Activated B cell treated with CpG ODN at 0.5 μM for 24 hours (primary cell): Measurements from ENCODE around the gene CAMKK1. TPM values are rescaled to one million over a fixed set of nuclear protein-coding genes. Genes with fewer than 3 reads are reported as not detected.

Experiments
- ATAC-seq: fragments of 200-7000 bp; cut with Tn5 transposase; one replicate; pipeline ENCODE4 v1.10.0; 2021; ENCODE audit warnings: low read depth, mild to moderate bottlenecking, moderate library complexity
- CTCF ChIA-PET: fragments of 350-600 bp; sonication (Branson Sonifier 250); formaldehyde crosslinking; loops from one replicate; lab custom pipeline; 2021; ENCODE audit warnings: antibody characterized with exemption; lab: Charles Lee
- POLR2A ChIA-PET: fragments of 350-600 bp; sonication (Branson Sonifier 250); formaldehyde crosslinking; loops from one replicate; lab custom pipeline; 2021; ENCODE audit warnings: antibody characterized with exemption; lab: Charles Lee
- DNase-seq: peaks from one replicate; pipeline ENCODE4 v3.0.0; 2022
- H3K27ac Mint-ChIP-seq: one replicate; pipeline ENCODE4 v1.8.0; 2020; ENCODE audit warnings: mixed read lengths
- H3K27me3 Mint-ChIP-seq: one replicate; pipeline ENCODE4 v1.8.0; 2021; ENCODE audit warnings: mixed read lengths
- H3K36me3 Mint-ChIP-seq: one replicate; pipeline ENCODE4 v1.8.0; 2021; ENCODE audit warnings: low read depth, mixed read lengths
- H3K4me1 Mint-ChIP-seq: one replicate; pipeline ENCODE4 v1.8.0; 2021; ENCODE audit warnings: mixed read lengths
- H3K4me3 Mint-ChIP-seq: one replicate; pipeline ENCODE4 v1.8.0; 2020; ENCODE audit warnings: mild to moderate bottlenecking, mixed read lengths
- H3K9me3 Mint-ChIP-seq: one replicate; pipeline ENCODE4 v1.8.0; 2020; ENCODE audit warnings: mixed read lengths
- CTCF ChIP-seq: fragments of 200-600 bp; IDR thresholded peaks from one replicate; pipeline ENCODE4 v1.8.0; 2022; ENCODE audit warnings: antibody characterized with exemption, mild to moderate bottlenecking
- intact Hi-C: fragments of 100-400 bp; cut with micrococcal nuclease; formaldehyde crosslinking; loops from one replicate; pipeline ENCODE4 v1.15.1; 2024
- total RNA-seq: library from RNA; stranded (reverse); gene quantifications from 2 replicates; pipeline ENCODE4 v1.2.3, GENCODE V29; 2022

The CAMKK1 gene
- total RNA-seq, 1 donor from 2014 or later = 6.1 TPM

- ChIA-PET CTCF (interaction anchor here (1.9 kb wide), 1 partner anchor 148 kb away, joined by 5 read pairs; no protein-coding TSS in a partner anchor), POLR2A (interaction anchor here (1.0 to 1.9 kb wide), 3 partner anchors 17 to 29 kb away, joined by 4 to 7 read pairs (median 5); no protein-coding TSS in a partner anchor)
- Mint-ChIP-seq H3K36me3 (peaks cover 2% of the 10 kb centered on the region), H3K27me3 (no peaks in the 10 kb centered on the region), H3K27ac (no peak overlapping the region), H3K9me3 (no peaks in the 10 kb centered on the region), H3K4me3 (no peak overlapping the region), H3K4me1 (peaks cover 32% of the 10 kb centered on the region)
- DNase-seq (no peak), ATAC-seq (no peak)
- TF ChIP-seq CTCF = no peak
- intact Hi-C loops = no loop called here
These were observed 6.9 kb downstream of the CAMKK1 start for GRCh38 chr17:3885970-3886369.

GRCh38 chr17:3885271-3885670 is 7.6 kb downstream of the CAMKK1 start:
- no peak overlapping the region for H3K4me3 Mint-ChIP-seq
- peaks cover 2% of the 10 kb centered on the region for H3K36me3 Mint-ChIP-seq
- ATAC-seq = no peak
- H3K9me3 Mint-ChIP-seq = no peaks in the 10 kb centered on the region
- no peak for DNase-seq
- ChIA-PET POLR2A (interaction anchor here (1.0 to 1.9 kb wide), 3 partner anchors 18 to 30 kb away, joined by 4 to 7 read pairs (median 5); no protein-coding TSS in a partner anchor), CTCF (interaction anchor here (1.9 kb wide), 1 partner anchor 148 kb away, joined by 5 read pairs; no protein-coding TSS in a partner anchor)
- no peak overlapping the region for H3K27ac Mint-ChIP-seq
- TF ChIP-seq CTCF = no peak
- H3K27me3 Mint-ChIP-seq = no peaks in the 10 kb centered on the region
- intact Hi-C loops = no loop called here
- H3K4me1 Mint-ChIP-seq = peaks cover 27% of the 10 kb centered on the region

GRCh38 chr17:3884188-3884587 is 8.7 kb downstream of the CAMKK1 start:
- TF ChIP-seq CTCF = no peak
- POLR2A ChIA-PET = interaction anchor here (1.8 to 1.9 kb wide), 2 partner anchors 30 to 31 kb away, joined by 4 to 5 read pairs; no protein-coding TSS in a partner anchor
- no peak overlapping the region for H3K27ac Mint-ChIP-seq
- ATAC-seq (no peak), DNase-seq (no peak)
- peaks cover 20% of the 10 kb centered on the region for H3K4me1 Mint-ChIP-seq
- intact Hi-C loops = no loop called here
- CTCF ChIA-PET = interaction anchor here (1.9 kb wide), 1 partner anchor 146 kb away, joined by 5 read pairs; no protein-coding TSS in a partner anchor
- H3K27me3 Mint-ChIP-seq = no peaks in the 10 kb centered on the region
- H3K36me3 Mint-ChIP-seq = peaks cover 2% of the 10 kb centered on the region
- H3K9me3 Mint-ChIP-seq = no peaks in the 10 kb centered on the region
- no peak overlapping the region for H3K4me3 Mint-ChIP-seq

- no peak for TF ChIP-seq CTCF
- Mint-ChIP-seq H3K27me3 (no peaks in the 10 kb centered on the region), H3K4me1 (peaks cover 13% of the 10 kb centered on the region), H3K36me3 (peaks cover 2% of the 10 kb centered on the region), H3K4me3 (no peak overlapping the region), H3K27ac (no peak overlapping the region), H3K9me3 (no peaks in the 10 kb centered on the region)
- ChIA-PET POLR2A (no interaction called here), CTCF (no interaction called here)
- ATAC-seq = no peak
- intact Hi-C loops = no loop called here
- no peak for DNase-seq
These were observed 10.6 kb downstream of the CAMKK1 start for GRCh38 chr17:3882276-3882675.

- intact Hi-C loops = no loop called here
- H3K9me3 Mint-ChIP-seq = no peaks in the 10 kb centered on the region
- ChIA-PET CTCF (no interaction called here), POLR2A (no interaction called here)
- ATAC-seq (no peak), DNase-seq (no peak)
- TF ChIP-seq CTCF = no peak
- H3K4me1 Mint-ChIP-seq = peaks cover under 1% of the 10 kb centered on the region
- no peak overlapping the region for H3K27ac Mint-ChIP-seq
- no peak overlapping the region for H3K4me3 Mint-ChIP-seq
- H3K36me3 Mint-ChIP-seq = peaks cover 7% of the 10 kb centered on the region
- H3K27me3 Mint-ChIP-seq = no peaks in the 10 kb centered on the region
These were observed 11.9 kb downstream of the CAMKK1 start for GRCh38 chr17:3880983-3881382.
